Endometrial microvascular endothelial cells (primary cell): ENCODE results near the gene STAP2. TPM values are rescaled to one million over a fixed set of nuclear protein-coding genes. Genes with fewer than 3 reads are reported as not detected.

Source experiments
- in situ Hi-C: cut with HindIII; loops from 2 replicates; pipeline ENCODE4 v1.10.0; 2017; ENCODE audit warnings: low sequenced_read_pairs, low pct_unique_long_range_greater_than_20kb; ENCODE audit errors: inconsistent ontology term
- total RNA-seq: library from RNA; depleted of rRNA; stranded (reverse); fragments of >200 nt; gene quantifications from one replicate; pipeline ENCODE4 v1.2.3, GENCODE V29; 2015; ENCODE audit errors: inconsistent ontology term

Gene STAP2
- total RNA-seq, 1 donor from 2014 or later, result 15.0 TPM

GRCh38 chr19:4313847-4314490 is 24.7 kb downstream of the STAP2 start:
- in situ Hi-C loops, result no loop called here

- in situ Hi-C loops, result no loop called here
Measured at GRCh38 chr19:4310247-4311121, 28.1 kb downstream of the STAP2 start.

- in situ Hi-C loops, result no loop called here
Measured at GRCh38 chr19:4305659-4306058, 33.0 kb downstream of the STAP2 start.

GRCh38 chr19:4305257-4305612 is 33.4 kb downstream of the STAP2 start:
- in situ Hi-C loops, result no loop called here

GRCh38 chr19:4304538-4305256 is 33.9 kb downstream of the STAP2 start, which contains the start of gene FSD1:
FSD1 (plus strand) TSS chr19:4304598; CDS start chr19:4304747, 149 bp downstream.
- in situ Hi-C loops, result no loop called here

- in situ Hi-C loops, result no loop called here
Measured at GRCh38 chr19:4303819-4304537, 34.6 kb downstream of the STAP2 start.

GRCh38 chr19:4302243-4302640 is 36.4 kb downstream of the STAP2 start, which contains the start of gene TMIGD2:
TMIGD2 (minus strand) TSS chr19:4302389; CDS start chr19:4302385, 4 bp downstream.
- in situ Hi-C loops, result no loop called here

- in situ Hi-C loops, result no loop called here
Measured at GRCh38 chr19:4301590-4302242, 36.9 kb downstream of the STAP2 start.

GRCh38 chr19:4300589-4300988 is 38.0 kb downstream of the STAP2 start:
- in situ Hi-C loops, result no loop called here

GRCh38 chr19:4298810-4299550 is 39.6 kb downstream of the STAP2 start:
- in situ Hi-C loops, result no loop called here

GRCh38 chr19:4297901-4298809 is 40.5 kb downstream of the STAP2 start:
- in situ Hi-C loops, result no loop called here

- in situ Hi-C loops, result no loop called here
Measured at GRCh38 chr19:4295972-4296771, 42.5 kb downstream of the STAP2 start.

- in situ Hi-C loops, result no loop called here
Measured at GRCh38 chr19:4294389-4294788, 44.2 kb downstream of the STAP2 start.

- in situ Hi-C loops, result no loop called here
Measured at GRCh38 chr19:4292515-4292914, 46.1 kb downstream of the STAP2 start.

- in situ Hi-C loops, result no loop called here
Measured at GRCh38 chr19:4291184-4291732, 47.4 kb downstream of the STAP2 start.
